Smooth muscle cell (in vitro differentiated cells): ENCODE results near the gene TIGD1. TPM values are rescaled to one million over a fixed set of nuclear protein-coding genes. Genes with fewer than 3 reads are reported as not detected.

Experiments used
- DNase-seq: peaks from one replicate; lab custom pipeline; 2025; ENCODE audit not compliant: unreplicated experiment; lab: John Stamatoyannopoulos, UW
- H2AFZ ChIP-seq: fragments of 200-600 bp; sonication (generic); 2 replicates; pipeline ENCODE4 v1.6.0; 2016; ENCODE audit warnings: antibody characterized with exemption, low read depth, mild to moderate bottlenecking
- H3F3A ChIP-seq: fragments of 200-600 bp; sonication (generic); 2 replicates; pipeline ENCODE4 v1.6.0; 2017; ENCODE audit warnings: antibody characterized with exemption, low read depth
- H3K27ac ChIP-seq: fragments of 200-600 bp; sonication (generic); 2 replicates; pipeline ENCODE4 v1.5.1; 2016; ENCODE audit warnings: low read depth, mild to moderate bottlenecking
- H3K27me3 ChIP-seq: fragments of 200-600 bp; sonication (generic); 2 replicates; pipeline ENCODE4 v1.6.1; 2016; ENCODE audit warnings: low read depth, mild to moderate bottlenecking
- H3K36me3 ChIP-seq: fragments of 200-600 bp; sonication (generic); 2 replicates; pipeline ENCODE4 v1.5.1; 2016; ENCODE audit warnings: low read depth
- H3K4me1 ChIP-seq: fragments of 200-600 bp; sonication (generic); 2 replicates; pipeline ENCODE4 v1.5.1; 2016; ENCODE audit warnings: low read depth
- H3K4me2 ChIP-seq: fragments of 200-600 bp; sonication (generic); 2 replicates; pipeline ENCODE4 v1.6.0; 2016; ENCODE audit warnings: mild to moderate bottlenecking
- H3K4me3 ChIP-seq: fragments of 200-600 bp; sonication (generic); 2 replicates; pipeline ENCODE4 v1.5.1; 2016; ENCODE audit warnings: mild to moderate bottlenecking
- H3K79me2 ChIP-seq: fragments of 200-600 bp; sonication (generic); 2 replicates; pipeline ENCODE4 v1.6.0; 2016; ENCODE audit warnings: low read depth, mild to moderate bottlenecking
- H3K9ac ChIP-seq: fragments of 200-600 bp; sonication (generic); 2 replicates; pipeline ENCODE4 v1.6.0; 2016; ENCODE audit warnings: low read depth
- H3K9me3 ChIP-seq: fragments of 200-600 bp; sonication (generic); replicated peaks from 2 replicates; pipeline ENCODE4 v1.5.1; 2016; ENCODE audit warnings: low read depth
- H4K20me1 ChIP-seq: fragments of 200-600 bp; sonication (generic); 2 replicates; pipeline ENCODE4 v1.6.0; 2016; ENCODE audit warnings: low read depth
- WGBS: methylation state at CpG from one replicate; pipeline ENCODE4 v1.1.7; 2016; ENCODE audit warnings: low lambda C conversion rate; 5-methylcytosine and 5-hydroxymethylcytosine counted together
- polyA plus RNA-seq: library from polyadenylated mRNA; unstranded; fragments of >200 nt; fragmentation: Nextera tagmentation; extraction: Ambion mirVana; gene quantifications from 2 replicates; pipeline ENCODE4 v1.2.1, GENCODE V29; 2016
- total RNA-seq: library from RNA; depleted of rRNA; stranded (reverse); fragments of >200 nt; gene quantifications from 2 replicates; pipeline ENCODE4 v1.2.3, GENCODE V29; 2014
- TF ChIP-seq, protein P1 (sequence below): fragments of 200-600 bp; sonication (generic); IDR thresholded peaks from 2 replicates; pipeline ENCODE4 v1.5.1; 2017; ENCODE audit warnings: borderline replicate concordance, mild to moderate bottlenecking, antibody characterized with exemption; ENCODE audit not compliant: insufficient read depth, poor library complexity, severe bottlenecking

The TIGD1 gene
- 7.4 and 8.1 TPM in 2 replicates for total RNA-seq
- 1.9 and 2.9 TPM in 2 replicates for polyA plus RNA-seq

DNA sequence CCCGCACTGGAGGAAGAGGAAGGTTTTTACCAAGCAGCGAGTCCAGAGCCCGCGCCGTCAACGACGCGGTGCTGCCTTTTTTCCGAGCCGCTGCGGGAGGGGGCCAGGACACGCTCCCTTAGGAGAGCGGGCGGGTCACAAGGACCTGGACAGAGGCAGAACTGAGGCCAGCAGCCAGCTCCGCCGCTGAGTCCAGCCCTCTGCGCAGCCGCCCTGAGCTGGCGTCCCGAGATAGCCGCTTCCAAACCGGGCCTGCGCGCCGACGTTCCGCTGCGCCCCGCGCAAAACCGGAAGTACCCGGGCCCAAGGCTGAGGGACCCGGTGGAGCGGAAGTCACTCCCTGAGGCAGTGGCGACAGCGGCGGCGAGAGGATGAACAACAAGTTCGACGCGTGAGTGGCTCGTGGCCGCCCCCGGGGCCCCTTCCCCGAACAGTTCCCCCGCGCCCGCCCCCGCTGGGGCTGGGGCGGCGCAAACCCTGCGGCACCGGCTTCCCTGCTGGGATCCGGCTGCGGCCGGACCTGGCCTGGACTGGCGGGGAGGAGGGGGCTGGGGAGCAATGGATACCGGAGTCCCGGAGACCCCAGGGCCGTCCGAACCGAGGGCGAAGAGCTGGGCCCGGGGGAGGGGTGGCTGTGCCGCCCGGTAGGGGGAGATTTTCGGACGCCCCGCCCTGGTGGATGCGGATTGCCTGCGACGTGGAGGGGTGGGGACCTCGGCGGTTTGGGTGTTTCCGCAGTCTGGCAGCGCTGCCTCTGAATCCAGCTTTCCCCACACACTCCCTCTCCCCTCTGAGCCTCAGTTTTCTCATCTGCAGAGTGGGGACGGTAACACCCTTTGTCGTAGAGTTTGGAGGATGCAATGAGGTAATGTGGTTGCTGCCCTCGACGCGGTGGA, at the start of gene TIGD1, which contains the start of gene EIF4E2:
TIGD1 (minus strand) TSS at position 204 of the 896 bp plus-strand sequence. CDS start 675 bp downstream, outside the sequence.
EIF4E2 (plus strand) TSS at position 336 of the 896 bp plus-strand sequence; CDS start at position 372, 36 bp downstream.
- Histone ChIP-seq H3K4me3 (peak within 1 kb of the TSS; percentile 80), H2AFZ (peak within 1 kb of the TSS; percentile 84), H3K4me2 (peak within 1 kb of the TSS; percentile 89), H3K4me1 (peaks cover 14% of the 10 kb centered on the region), H3K36me3 (no peaks in the 10 kb centered on the region), H3F3A (peaks cover 4% of the 10 kb centered on the region), H3K9me3 (no peaks in the 10 kb centered on the region), H3K79me2 (peaks cover 68% of the 10 kb centered on the region), H3K9ac (peak within 1 kb of the TSS; percentile 95), H3K27me3 (no peaks in the 10 kb centered on the region), H3K27ac (peak within 1 kb of the TSS; percentile 93), H4K20me1 (peaks cover 47% of the 10 kb centered on the region)
- TF ChIP-seq, protein P1, sequence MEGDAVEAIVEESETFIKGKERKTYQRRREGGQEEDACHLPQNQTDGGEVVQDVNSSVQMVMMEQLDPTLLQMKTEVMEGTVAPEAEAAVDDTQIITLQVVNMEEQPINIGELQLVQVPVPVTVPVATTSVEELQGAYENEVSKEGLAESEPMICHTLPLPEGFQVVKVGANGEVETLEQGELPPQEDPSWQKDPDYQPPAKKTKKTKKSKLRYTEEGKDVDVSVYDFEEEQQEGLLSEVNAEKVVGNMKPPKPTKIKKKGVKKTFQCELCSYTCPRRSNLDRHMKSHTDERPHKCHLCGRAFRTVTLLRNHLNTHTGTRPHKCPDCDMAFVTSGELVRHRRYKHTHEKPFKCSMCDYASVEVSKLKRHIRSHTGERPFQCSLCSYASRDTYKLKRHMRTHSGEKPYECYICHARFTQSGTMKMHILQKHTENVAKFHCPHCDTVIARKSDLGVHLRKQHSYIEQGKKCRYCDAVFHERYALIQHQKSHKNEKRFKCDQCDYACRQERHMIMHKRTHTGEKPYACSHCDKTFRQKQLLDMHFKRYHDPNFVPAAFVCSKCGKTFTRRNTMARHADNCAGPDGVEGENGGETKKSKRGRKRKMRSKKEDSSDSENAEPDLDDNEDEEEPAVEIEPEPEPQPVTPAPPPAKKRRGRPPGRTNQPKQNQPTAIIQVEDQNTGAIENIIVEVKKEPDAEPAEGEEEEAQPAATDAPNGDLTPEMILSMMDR = no peak
- 1% methylated on average over 62 of the region's 81 CpGs for WGBS
- DNase-seq = peak; percentile 85

DNA sequence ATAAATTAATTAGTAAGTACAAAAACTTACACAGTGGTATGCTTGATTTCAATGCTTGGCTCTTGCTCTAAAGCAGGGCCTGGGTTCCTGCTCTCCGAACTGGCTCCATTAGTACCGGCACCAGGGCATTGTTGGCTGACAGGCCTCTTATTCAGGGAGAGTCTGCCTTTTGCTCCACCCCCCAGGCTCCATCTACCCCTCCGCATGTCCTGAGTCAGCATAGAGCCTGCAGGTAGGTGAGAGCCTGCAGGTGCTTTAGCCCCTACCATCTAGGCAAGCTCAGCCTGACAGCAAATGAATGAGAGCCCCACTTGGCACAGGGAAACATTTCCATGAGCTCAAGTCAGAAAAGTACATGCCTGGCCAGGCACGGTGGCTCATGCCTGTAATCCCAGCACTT, 47.9 kb upstream of the TIGD1 start:
- Histone ChIP-seq H2AFZ (no peak overlapping the region), H3K9ac (no peak overlapping the region), H4K20me1 (no peaks in the 10 kb centered on the region), H3F3A (no peaks in the 10 kb centered on the region), H3K27ac (no peak overlapping the region), H3K9me3 (no peaks in the 10 kb centered on the region), H3K4me2 (no peak overlapping the region), H3K79me2 (no peaks in the 10 kb centered on the region), H3K4me3 (no peak overlapping the region), H3K36me3 (no peaks in the 10 kb centered on the region), H3K4me1 (no peaks in the 10 kb centered on the region), H3K27me3 (no peaks in the 10 kb centered on the region)
- 79% methylated on average over 4 of the region's 4 CpGs for whole genome bisulfite sequencing
- TF ChIP-seq, protein P1 = no peak
- DNase-seq = no peak

DNA sequence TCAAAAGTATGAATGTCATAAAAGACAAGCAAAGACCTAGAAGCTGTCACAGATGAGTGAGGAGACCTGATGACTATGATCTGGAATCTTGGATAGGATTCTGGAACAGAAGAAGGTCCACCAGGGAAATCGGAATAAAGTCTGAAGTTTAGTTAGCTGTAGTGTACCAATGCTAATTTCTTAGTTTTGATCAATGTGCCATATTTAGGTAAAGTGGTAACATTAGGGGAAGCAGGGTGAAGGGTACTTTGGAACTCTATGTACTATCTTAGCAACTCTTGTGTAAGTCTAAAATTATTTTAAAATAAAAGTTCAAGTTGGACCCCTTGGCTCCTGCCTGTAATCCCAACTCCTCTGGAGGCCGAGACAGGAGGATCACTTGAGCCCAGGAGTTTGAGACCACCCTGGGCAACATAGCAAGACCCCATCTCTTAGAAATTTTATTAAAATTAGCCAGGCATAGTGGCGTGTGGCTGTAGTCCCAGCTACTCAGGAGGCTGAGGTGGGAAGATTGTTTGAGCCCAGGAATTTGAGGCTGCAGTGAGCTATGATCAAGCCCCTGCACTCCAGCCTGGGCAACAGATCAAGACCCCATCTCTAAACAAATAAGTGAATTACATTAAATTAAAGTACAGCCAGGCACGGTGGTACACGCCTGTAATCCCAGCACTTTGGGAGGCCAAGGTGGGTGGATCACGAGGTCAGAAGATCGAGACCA, 47.2 kb upstream of the TIGD1 start:
- no peak overlapping the region for H2AFZ ChIP-seq
- WGBS = 91% methylated on average over 7 of the region's 7 CpGs
- no peaks in the 10 kb centered on the region for H3K4me1 ChIP-seq
- no peak overlapping the region for H3K4me2 ChIP-seq
- H4K20me1 ChIP-seq = no peaks in the 10 kb centered on the region
- no peak overlapping the region for H3K4me3 ChIP-seq
- DNase-seq = no peak
- H3K27ac ChIP-seq = no peak overlapping the region
- no peaks in the 10 kb centered on the region for H3F3A ChIP-seq
- H3K27me3 ChIP-seq = no peaks in the 10 kb centered on the region
- no peaks in the 10 kb centered on the region for H3K36me3 ChIP-seq
- TF ChIP-seq, protein P1 = no peak
- no peaks in the 10 kb centered on the region for H3K9me3 ChIP-seq
- H3K79me2 ChIP-seq = no peaks in the 10 kb centered on the region
- no peak overlapping the region for H3K9ac ChIP-seq
